NOMO-1 treated with DMSO at 0.1 percent for 48 hours (cell line): ENCODE data around the gene CCL28.
A peak's percentile ranks its signal among the peaks of the same experiment; 100 is the strongest.

ENCODE experiments used
- DNase-seq: peaks from one replicate; lab custom pipeline; 2025; ENCODE audit not compliant: unreplicated experiment; lab: John Stamatoyannopoulos, UW

CCL28 gene

GRCh38 chr5:43358726-43359125 lies 53.5 kb downstream of the CCL28 start:
- no peak for DNase-seq

DNA sequence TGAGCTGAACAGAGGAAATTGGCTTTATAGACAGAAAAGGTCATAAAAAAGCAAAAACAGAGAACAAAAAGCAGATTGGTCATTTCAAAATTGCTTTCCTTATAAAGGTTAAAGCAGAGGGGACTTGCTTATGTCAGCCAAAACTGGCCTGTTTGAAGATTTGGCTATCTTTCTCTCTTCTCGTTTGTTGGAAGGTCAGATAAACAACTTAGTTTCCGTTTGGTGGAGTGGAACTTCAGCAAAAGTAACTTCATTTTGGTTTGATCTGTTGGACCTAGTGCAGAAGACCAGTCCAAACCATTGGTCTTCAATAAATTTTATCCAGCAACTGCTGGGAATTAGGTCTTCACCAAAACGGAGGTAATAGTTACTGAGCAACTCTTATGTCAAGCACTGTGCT lies 53.9 kb downstream of the CCL28 start:
- DNase-seq = no peak

DNA sequence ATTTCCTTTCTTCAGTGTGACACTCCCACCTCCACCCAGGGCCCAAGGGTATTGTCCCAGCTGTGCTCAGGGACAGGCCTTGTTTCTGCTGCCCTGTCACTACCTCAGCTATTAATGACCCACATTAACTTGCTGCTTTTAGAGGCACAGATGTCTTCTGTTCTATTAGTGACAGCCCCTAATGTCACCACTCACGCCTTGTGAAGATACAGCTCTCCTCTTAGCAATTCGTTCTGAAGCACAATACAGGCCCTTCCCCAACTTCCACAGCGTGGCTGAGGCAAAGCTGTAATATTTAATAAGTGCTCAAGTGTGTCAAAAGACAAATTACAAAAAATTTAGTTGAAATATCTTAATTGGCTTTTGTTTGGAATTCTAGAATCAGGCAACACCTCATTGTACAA lies 54.3 kb downstream of the CCL28 start:
- no peak for DNase-seq

DNA sequence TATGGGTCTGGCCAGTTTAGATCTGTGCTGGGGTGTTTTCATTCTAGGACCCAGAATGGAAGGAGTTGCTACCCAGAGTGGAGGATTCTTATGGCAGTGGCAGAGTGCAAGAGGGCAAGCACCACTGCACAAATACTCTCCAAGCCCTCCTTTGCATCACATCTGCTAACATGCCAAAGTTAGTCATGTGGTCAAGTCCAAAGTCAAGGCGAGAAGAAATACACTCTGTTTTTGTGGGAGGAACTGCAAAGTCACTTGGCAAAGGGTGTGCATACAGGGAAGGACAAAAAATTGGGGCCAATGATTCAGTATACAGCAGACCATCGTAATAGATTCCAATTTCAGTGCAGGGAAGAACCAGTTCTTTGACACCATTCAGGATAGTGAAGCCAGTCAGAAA lies 55.1 kb downstream of the CCL28 start:
- no peak for DNase-seq

- no peak for DNase-seq
Observed at GRCh38 chr5:43354774-43355173, 57.4 kb downstream of the CCL28 start.

- DNase-seq = no peak
Observed at GRCh38 chr5:43353668-43354067, 58.5 kb downstream of the CCL28 start.

DNA sequence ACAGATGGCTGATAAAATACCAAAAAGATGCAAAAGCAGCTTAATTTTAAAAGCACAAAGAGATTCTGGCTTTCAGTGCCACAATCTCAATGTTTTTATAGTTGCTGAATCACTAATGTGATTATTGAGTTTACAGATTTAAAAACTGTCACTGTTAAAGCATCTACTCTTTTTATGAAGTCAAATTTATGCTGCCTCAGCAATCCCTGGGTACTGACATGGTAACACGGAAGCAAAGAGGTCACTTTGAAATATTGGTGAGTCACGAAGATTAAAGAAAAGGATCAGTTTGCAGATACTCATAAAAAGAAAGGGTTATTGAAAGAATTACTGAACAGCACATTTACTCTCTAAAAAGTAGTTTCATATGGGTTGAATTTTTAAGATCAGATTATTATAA lies 59.3 kb downstream of the CCL28 start:
- no peak for DNase-seq

GRCh38 chr5:43352131-43352530 lies 60.1 kb downstream of the CCL28 start:
- no peak for DNase-seq

GRCh38 chr5:43348861-43349363 lies 63.3 kb downstream of the CCL28 start:
- DNase-seq = no peak

- no peak for DNase-seq
Observed at GRCh38 chr5:43348207-43348606, 64.0 kb downstream of the CCL28 start.

DNA sequence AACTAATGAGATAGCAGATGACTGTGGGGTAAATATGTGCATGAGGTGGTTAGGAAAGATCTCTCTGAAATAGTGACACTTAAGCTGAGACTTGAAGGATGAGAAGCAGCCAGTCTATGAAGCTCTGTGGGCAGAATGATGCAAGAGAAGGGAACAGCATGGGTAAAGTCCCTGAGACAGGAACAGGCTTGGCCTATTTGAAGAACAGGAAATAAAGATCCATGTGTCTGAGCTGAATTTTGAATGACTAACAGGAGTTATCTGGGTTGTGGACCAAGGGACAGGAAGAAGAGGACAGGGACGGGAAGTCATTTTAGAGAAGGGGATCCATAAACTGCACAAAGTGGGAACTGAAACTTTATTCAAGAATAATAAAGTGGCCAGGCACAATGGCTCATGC lies 73.3 kb downstream of the CCL28 start:
- peak; percentile 100 for DNase-seq

DNA sequence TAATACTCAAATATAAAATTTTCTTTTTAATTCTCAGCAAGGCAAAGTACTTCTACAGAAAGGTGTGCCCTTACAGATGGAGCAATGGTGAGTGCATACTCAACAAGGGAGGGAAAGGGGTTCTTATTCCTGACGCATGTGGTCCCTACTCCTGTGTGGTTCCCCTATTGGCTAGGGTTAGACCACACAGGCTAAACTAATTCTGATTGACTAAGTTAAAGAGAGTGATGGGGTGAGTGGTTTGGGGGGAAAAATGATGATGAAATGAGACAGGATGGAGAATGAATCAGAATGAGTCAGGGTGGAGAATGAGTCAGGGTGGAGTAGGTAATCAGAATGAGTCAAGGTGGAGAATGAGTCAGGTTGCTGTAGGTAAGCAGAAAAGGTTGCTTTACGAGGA lies 76.0 kb downstream of the CCL28 start:
- DNase-seq = no peak

GRCh38 chr5:43335681-43336080 lies 76.5 kb downstream of the CCL28 start:
- no peak for DNase-seq

- no peak for DNase-seq
Observed at GRCh38 chr5:43332401-43332800, 79.8 kb downstream of the CCL28 start.
